Coronary artery (tissue), 2 donors: ENCODE results near the gene CNNM3.
A peak's percentile ranks its signal among the peaks of the same experiment; 100 is the strongest.

ENCODE experiments used
- DNase-seq: peaks from one replicate; pipeline ENCODE4 v3.0.0-alpha.2; 2017; ENCODE audit warnings: low spot score
- H3K27ac ChIP-seq, 2 donors: fragments of 200-600 bp; sonication (generic); one replicate each; pipeline ENCODE4 v1.5.1; 2016 to 2019
- H3K4me3 ChIP-seq: fragments of 200-600 bp; sonication (generic); 2 replicates; pipeline ENCODE4 v1.5.1; 2016; ENCODE audit warnings: mild to moderate bottlenecking, moderate library complexity
- TF ChIP-seq, protein P1 (sequence below): fragments of 200-600 bp; sonication (generic); IDR thresholded peaks from one replicate; pipeline ENCODE4 v1.5.1; 2019; ENCODE audit warnings: antibody characterized with exemption

Gene CNNM3

DNA sequence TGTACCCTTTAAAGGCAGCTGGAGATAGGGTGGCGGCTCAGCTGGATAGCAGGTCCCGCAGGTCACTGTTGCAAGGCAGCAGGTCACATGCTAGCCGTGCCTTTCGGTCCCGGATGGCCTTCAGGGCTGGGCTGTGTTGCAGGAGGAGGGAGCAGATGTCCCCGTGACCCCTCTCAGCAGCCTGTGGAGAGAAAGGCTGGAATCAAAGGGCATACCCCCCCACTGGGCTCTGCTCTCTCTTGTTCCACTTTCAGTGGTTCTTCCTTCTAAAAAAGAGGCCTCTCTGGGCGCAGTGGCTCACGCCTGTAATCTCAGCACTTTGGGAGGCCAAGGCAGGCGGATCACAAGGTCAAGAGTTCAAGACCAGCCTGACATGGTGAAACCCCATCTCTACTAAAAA, 32.2 kb downstream of the CNNM3 start:
- Histone ChIP-seq H3K27ac (no peak overlapping the region), H3K4me3 (no peak overlapping the region)
- TF ChIP-seq, protein P1, sequence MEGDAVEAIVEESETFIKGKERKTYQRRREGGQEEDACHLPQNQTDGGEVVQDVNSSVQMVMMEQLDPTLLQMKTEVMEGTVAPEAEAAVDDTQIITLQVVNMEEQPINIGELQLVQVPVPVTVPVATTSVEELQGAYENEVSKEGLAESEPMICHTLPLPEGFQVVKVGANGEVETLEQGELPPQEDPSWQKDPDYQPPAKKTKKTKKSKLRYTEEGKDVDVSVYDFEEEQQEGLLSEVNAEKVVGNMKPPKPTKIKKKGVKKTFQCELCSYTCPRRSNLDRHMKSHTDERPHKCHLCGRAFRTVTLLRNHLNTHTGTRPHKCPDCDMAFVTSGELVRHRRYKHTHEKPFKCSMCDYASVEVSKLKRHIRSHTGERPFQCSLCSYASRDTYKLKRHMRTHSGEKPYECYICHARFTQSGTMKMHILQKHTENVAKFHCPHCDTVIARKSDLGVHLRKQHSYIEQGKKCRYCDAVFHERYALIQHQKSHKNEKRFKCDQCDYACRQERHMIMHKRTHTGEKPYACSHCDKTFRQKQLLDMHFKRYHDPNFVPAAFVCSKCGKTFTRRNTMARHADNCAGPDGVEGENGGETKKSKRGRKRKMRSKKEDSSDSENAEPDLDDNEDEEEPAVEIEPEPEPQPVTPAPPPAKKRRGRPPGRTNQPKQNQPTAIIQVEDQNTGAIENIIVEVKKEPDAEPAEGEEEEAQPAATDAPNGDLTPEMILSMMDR: no peak
- peak; percentile 62 for DNase-seq

DNA sequence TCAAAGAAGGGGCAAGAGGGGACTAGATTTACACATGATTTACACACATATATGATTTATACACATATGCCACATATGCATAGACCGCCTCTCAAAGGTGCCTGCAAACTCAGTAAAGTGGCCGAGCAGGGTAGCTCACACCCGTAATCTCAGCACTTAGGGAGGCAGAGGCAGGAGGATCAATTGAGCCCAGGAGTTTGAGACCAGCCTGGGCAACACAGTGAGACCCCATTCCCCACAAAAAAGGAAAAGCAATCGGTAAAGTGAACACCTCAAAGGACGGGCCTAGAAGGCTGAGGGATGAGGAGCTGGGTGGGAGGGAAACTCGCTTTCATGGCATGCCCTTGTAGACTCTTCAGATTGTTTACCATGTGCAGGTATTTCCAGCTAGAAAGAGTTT, 36.6 kb downstream of the CNNM3 start:
- Histone ChIP-seq H3K4me3 (no peak overlapping the region), H3K27ac (no peak overlapping the region)
- no peak for DNase-seq
- TF ChIP-seq, protein P1: no peak

DNA sequence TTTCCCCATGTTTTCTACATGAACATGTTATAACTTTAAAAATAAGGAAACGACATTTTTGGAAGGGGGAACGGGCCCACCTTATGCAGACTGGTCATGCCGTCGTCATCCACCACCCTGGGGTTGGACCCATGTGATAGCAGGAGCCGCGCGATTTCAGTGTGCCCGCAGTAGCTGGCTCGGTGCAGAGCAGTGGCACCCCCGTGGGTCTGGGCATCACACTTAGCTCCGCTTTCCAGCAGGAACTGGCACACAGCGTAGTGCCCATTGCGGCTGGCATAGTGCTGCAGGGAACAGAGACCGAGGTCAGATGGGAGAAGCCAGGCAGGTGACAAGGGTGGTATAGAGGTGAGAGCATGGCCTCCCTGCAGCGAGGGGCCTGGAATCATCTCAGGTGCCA, 37.3 kb downstream of the CNNM3 start:
- peak; percentile 58 for DNase-seq

DNA sequence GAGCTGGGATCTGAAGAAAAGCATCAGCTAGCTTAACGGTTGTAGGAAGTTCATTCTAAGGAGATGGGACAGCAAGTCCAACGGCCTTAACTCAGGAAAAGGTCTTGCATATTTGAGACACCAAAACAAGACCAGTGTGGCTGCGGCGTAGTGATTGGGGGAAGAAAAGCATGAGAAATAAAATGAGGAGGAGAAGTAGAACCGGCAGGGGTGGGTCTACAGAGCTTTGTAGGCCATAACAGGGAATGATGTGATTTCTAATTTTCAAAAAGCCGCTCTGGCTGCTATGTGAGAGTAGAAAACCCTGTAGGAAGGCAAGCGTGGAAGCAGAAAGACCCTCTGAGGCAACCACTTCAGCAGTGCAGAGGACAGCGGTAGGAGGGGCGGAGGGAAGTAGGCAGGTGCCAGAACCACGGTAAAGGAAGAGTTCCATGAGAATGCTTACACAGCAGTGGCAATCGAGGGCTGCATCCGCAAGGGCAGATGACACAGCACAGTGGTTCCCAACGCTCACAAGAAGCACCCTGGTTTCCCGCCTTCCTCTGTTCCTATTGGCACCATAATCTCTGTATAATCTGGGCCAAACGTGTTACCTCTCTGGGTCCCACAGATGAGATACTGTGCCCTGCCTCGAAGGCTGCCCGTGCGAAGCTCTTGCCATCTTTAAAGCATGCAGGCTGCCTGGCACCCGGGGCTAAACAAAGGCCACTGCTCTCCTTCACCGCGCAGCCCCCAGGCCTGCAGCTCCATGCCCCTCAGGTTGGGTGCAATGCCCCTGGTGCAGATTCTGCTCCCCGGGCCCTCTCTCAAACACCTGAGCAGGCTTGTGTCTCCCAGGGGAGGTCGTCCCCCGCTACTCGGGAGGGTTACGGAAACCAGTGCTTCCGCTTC, 41.0 kb downstream of the CNNM3 start:
- peak overlapping the region; percentile 32 to 88 for H3K27ac ChIP-seq
- DNase-seq: peak; percentile 81
- peak overlapping the region; percentile 94 for H3K4me3 ChIP-seq
- TF ChIP-seq, protein P1: no peak

More for the DNA sequence above, 37.3 kb downstream of the CNNM3 start:
- TF ChIP-seq, protein P1: no peak
- no peak overlapping the region for H3K27ac ChIP-seq
- no peak overlapping the region for H3K4me3 ChIP-seq

DNA sequence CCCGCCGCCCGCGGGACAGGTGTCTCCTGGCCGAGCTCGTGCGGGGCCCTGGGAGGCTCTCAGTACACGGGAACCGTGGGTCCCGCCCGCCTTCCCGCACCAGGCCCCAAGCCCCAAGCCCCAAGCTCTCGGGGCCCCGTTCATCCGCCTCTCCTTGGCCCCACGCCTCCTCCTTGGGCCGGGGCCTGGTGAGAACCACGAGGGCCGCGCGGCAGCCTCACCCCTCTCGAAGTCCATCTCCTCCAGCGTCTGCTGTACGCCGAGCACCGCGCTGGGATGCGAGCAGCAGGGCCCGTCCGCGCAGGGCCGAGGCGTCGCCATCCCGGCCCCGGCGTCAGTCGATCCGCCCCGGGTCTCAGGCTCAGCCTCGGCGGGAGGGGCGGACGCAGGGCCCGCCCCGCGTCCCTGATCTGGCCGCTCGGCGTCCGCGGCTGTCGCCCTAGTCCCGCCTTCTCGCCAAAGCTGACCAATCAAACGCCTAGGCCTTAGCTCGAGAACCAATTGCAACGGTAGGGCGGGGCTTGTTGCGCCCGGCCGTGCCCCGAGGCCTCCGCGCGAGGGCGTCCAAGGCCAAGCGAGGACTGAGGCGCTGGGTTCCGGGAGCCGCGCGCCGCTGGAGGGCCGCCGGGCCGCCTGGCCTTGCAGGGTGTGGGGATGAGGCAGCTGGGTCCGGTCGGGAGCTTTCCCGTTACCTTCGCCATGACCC, 41.8 kb downstream of the CNNM3 start, which contains the start of gene ANKRD39:
TSS of gene ANKRD39 (minus strand) at position 350 of the 706 bp plus-strand sequence. CDS start at position 321, 29 bp downstream.
- DNase-seq: peak; percentile 98
- TF ChIP-seq, protein P1: peak; percentile 72
- peak within 1 kb of the TSS; percentile 84 to 88 for H3K27ac ChIP-seq
- peak within 1 kb of the TSS; percentile 94 for H3K4me3 ChIP-seq

DNA sequence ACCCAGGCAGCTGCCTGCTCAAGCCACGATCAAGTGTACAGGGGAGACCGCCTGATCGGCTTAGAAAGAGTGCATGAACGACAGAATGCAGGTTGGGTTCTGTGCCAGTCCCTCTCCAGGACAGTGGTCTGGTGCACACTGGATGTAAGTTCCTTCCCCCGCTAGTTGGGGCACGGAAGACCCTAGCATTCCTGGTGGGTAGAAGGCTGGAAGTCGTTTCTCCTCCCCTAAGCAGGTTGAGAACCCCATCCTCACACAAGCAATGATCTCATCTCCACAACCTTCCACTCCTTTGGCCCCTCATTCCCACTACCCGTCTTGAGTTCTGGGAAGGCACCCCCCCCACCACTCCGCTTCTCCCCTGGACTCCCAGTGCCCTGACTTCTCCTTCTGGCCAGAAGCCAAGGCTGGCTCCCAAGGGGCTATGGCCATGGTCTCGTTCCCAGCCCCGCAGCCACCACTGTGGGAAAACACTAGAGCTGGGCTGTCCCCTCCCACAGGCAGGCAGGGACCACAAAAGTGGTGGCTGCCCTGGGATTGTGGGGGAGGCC, 43.1 kb downstream of the CNNM3 start:
- peak; percentile 86 for DNase-seq
- TF ChIP-seq, protein P1: no peak
- peak overlapping the region; percentile 84 to 88 for H3K27ac ChIP-seq
- peak overlapping the region; percentile 94 for H3K4me3 ChIP-seq
